HepG2 (cell line): Measurements from ENCODE around the gene RAB3D. TPM values are rescaled to one million over a fixed set of nuclear protein-coding genes. Genes with fewer than 3 reads are reported as not detected.

Experiments
- ARID3A ChIP-seq: IDR thresholded peaks from 2 replicates; pipeline ENCODE4 v1.6.1; 2012; ENCODE audit warnings: low read depth, low read length, improper control_type of control experiment
- FOSL1 ChIP-seq: sonication (generic); formaldehyde crosslinking; IDR thresholded peaks from 2 replicates; pipeline ENCODE4 v1.9.0; 2021; ENCODE audit warnings: missing genetic modification reagents, borderline replicate concordance
- HDAC6 ChIP-seq: fragments of 200-600 bp; sonication (generic); IDR thresholded peaks from 2 replicates; pipeline ENCODE4 v1.7.0; 2017; ENCODE audit warnings: mild to moderate bottlenecking, antibody characterized with exemption, low read length, low read depth
- KDM4B ChIP-seq: sonication (generic); formaldehyde crosslinking; IDR thresholded peaks from 2 replicates; pipeline ENCODE4 v1.4.0; 2020; ENCODE audit warnings: missing genetic modification reagents
- MED8 ChIP-seq: sonication (generic); formaldehyde crosslinking; IDR thresholded peaks from 2 replicates; pipeline ENCODE4 v1.8.1; 2023; ENCODE audit warnings: mild to moderate bottlenecking, missing genetic modification reagents; ENCODE audit not compliant: insufficient replicate concordance
- MTA1 ChIP-seq: sonication (generic); formaldehyde crosslinking; IDR thresholded peaks from 2 replicates; pipeline ENCODE4 v1.4.0; 2020; ENCODE audit warnings: missing genetic modification reagents, mild to moderate bottlenecking, borderline replicate concordance
- PHF21A ChIP-seq: sonication (generic); formaldehyde crosslinking; IDR thresholded peaks from 2 replicates; pipeline ENCODE4 v1.5.0; 2020; ENCODE audit warnings: mild to moderate bottlenecking, missing genetic modification reagents
- RFX3 ChIP-seq: IDR thresholded peaks from 2 replicates; pipeline ENCODE4 v1.6.1; 2016; ENCODE audit warnings: missing biosample characterization, missing genetic modification reagents
- SNRNP70 ChIP-seq: fragments of 200-400 bp; formaldehyde crosslinking; IDR thresholded peaks from 2 replicates; pipeline ENCODE4 v1.6.1; 2017; ENCODE audit warnings: mild to moderate bottlenecking, low read depth, low read length, moderate library complexity
- SP2 ChIP-seq: sonication (generic); formaldehyde crosslinking; IDR thresholded peaks from 2 replicates; pipeline ENCODE4 v1.5.1; 2020; ENCODE audit warnings: mild to moderate bottlenecking, missing genetic modification reagents
- TARDBP ChIP-seq: sonication (generic); formaldehyde crosslinking; IDR thresholded peaks from 2 replicates; pipeline ENCODE4 v1.8.0; 2022; ENCODE audit warnings: mild to moderate bottlenecking, missing genetic modification reagents
- THYN1 ChIP-seq: sonication (generic); formaldehyde crosslinking; IDR thresholded peaks from 2 replicates; pipeline ENCODE4 v1.8.1; 2023; ENCODE audit warnings: low read depth, mild to moderate bottlenecking, moderate library complexity, missing genetic modification reagents, borderline replicate concordance
- XRCC5 ChIP-seq: fragments of 200-400 bp; formaldehyde crosslinking; optimal IDR thresholded peaks from 2 replicates; pipeline ENCODE3; 2017; ENCODE audit warnings: mild to moderate bottlenecking, low read length
- ZBTB20 ChIP-seq: sonication (generic); formaldehyde crosslinking; IDR thresholded peaks from 2 replicates; pipeline ENCODE4 v1.8.1; 2023; ENCODE audit warnings: missing genetic modification reagents, low read depth, mild to moderate bottlenecking, borderline replicate concordance
- ZBTB8A ChIP-seq: sonication (generic); formaldehyde crosslinking; IDR thresholded peaks from 2 replicates; pipeline ENCODE4 v1.4.0; 2020; ENCODE audit warnings: mild to moderate bottlenecking, low read depth, missing genetic modification reagents, borderline replicate concordance
- ZFP1 ChIP-seq: IDR thresholded peaks from 2 replicates; pipeline ENCODE4 v1.6.1; 2016
- ZFP91 ChIP-seq: sonication (generic); formaldehyde crosslinking; IDR thresholded peaks from 2 replicates; pipeline ENCODE4 v1.9.0; 2022; ENCODE audit warnings: missing genetic modification reagents, mild to moderate bottlenecking, borderline replicate concordance
- ZFX ChIP-seq: sonication (generic); formaldehyde crosslinking; IDR thresholded peaks from 2 replicates; pipeline ENCODE4 v1.4.0; 2020; ENCODE audit warnings: mild to moderate bottlenecking, low read depth, missing genetic modification reagents, moderate library complexity
- ZMYM2 ChIP-seq: sonication (generic); formaldehyde crosslinking; IDR thresholded peaks from 2 replicates; pipeline ENCODE4 v1.8.0; 2022; ENCODE audit warnings: mild to moderate bottlenecking, missing genetic modification reagents
- ZNF512B ChIP-seq: sonication (generic); formaldehyde crosslinking; IDR thresholded peaks from 2 replicates; pipeline ENCODE4 v1.5.1; 2020; ENCODE audit warnings: missing genetic modification reagents, mild to moderate bottlenecking, borderline replicate concordance
- ZNF567 ChIP-seq: sonication (generic); formaldehyde crosslinking; IDR thresholded peaks from 2 replicates; pipeline ENCODE4 v1.8.1; 2023; ENCODE audit warnings: mild to moderate bottlenecking, missing genetic modification reagents, borderline replicate concordance
- ZNF772 ChIP-seq: sonication (generic); formaldehyde crosslinking; IDR thresholded peaks from 2 replicates; pipeline ENCODE4 v1.5.0; 2020; ENCODE audit warnings: mild to moderate bottlenecking, missing genetic modification reagents
- polyA plus RNA-seq, 8 experiments: library from polyadenylated mRNA; depleted of rRNA in 3 of 8; stranded (reverse) in 7 of 8; unstranded in 1 of 8; fragments of >200 nt; fragmentation: Illumina TruSeq in 4 of 8; extraction: Trizol in 4 of 8; gene quantifications; 2 replicates each; pipeline versions ENCODE4 v1.2.1 to v1.2.3, GENCODE V29; 2011 to 2016; ENCODE audit warnings: low read depth in 4 of 8, missing spikeins in 1 of 8, mixed read lengths in 1 of 8; ENCODE audit not compliant: insufficient read depth in 1 of 8
- total RNA-seq, 5 experiments: library from RNA; depleted of rRNA; stranded (reverse); fragments of >200 nt; fragmentation: Illumina TruSeq; extraction: Trizol; gene quantifications; 2 replicates each; pipeline ENCODE4 v1.2.3, GENCODE V29; 2016; ENCODE audit warnings: low read depth in 1 of 5

Gene RAB3D
- total and polyA plus RNA-seq, 2 of the 13 experiments (the other 11 are each of a cell fraction or from before 2014, with no cell fraction given): 2.0 to 16.1 TPM

- TF ChIP-seq ARID3A (no peak), ZFP1 (CRISPR knock-in tag) (no peak), KDM4B (CRISPR knock-in tag) (no peak), RFX3 (no peak), MED8 (CRISPR knock-in tag) (no peak), ZBTB8A (no peak), FOSL1 (CRISPR knock-in tag) (no peak), ZFX (CRISPR knock-in tag) (peak; percentile 32; the same call in 1 of the 2 replicates), SP2 (CRISPR knock-in tag) (peak; percentile 45; the same call in 1 of the 2 replicates), XRCC5 (peak; percentile 86), HDAC6 (no peak), ZBTB20 (CRISPR knock-in tag) (no peak), ZNF512B (CRISPR knock-in tag) (no peak), ZNF567 (CRISPR knock-in tag) (peak; percentile 53; the same call in 1 of the 2 replicates), MTA1 (CRISPR knock-in tag) (peak; percentile 50; the same call in 1 of the 2 replicates), ZNF772 (no peak), TARDBP (peak; percentile 47; the same call in 1 of the 2 replicates), ZMYM2 (CRISPR knock-in tag) (peak; percentile 68; the same call in 1 of the 2 replicates), PHF21A (CRISPR knock-in tag) (no peak), ZFP91 (CRISPR knock-in tag) (peak; percentile 63; the same call in 1 of the 2 replicates), THYN1 (CRISPR knock-in tag) (no peak), SNRNP70 (no peak)
These were observed 45.7 kb downstream of the RAB3D start (continued) for GRCh38 chr19:11293433-11294389.
